Measurements from ENCODE around the gene TXNL1.
A peak's percentile ranks its signal among the peaks of the same experiment; 100 is the strongest.

The TXNL1 gene

GRCh38 chr18:56568986-56569385 is 69.4 kb downstream of the TXNL1 start:
- ATAC-seq (no peak), DNase-seq (no peak)
- Mint-ChIP-seq H3K9me3 (no peaks in the 10 kb centered on the region), H3K4me1 (no peaks in the 10 kb centered on the region), H3K27ac (no peak overlapping the region), H3K36me3 (ENCODE audit: low read depth) (no peaks in the 10 kb centered on the region), H3K4me3 (no peak overlapping the region), H3K27me3 (no peaks in the 10 kb centered on the region)

GRCh38 chr18:56565551-56566345 is 72.6 kb downstream of the TXNL1 start:
- H3K36me3 Mint-ChIP-seq (ENCODE audit: low read depth), result no peaks in the 10 kb centered on the region
- H3K27ac Mint-ChIP-seq, result no peak overlapping the region
- ATAC-seq (no peak), DNase-seq (no peak)
- H3K9me3 Mint-ChIP-seq, result no peaks in the 10 kb centered on the region
- no peak overlapping the region for H3K4me3 Mint-ChIP-seq
- H3K4me1 Mint-ChIP-seq, result no peaks in the 10 kb centered on the region
- no peaks in the 10 kb centered on the region for H3K27me3 Mint-ChIP-seq

- ATAC-seq, result no peak
- Mint-ChIP-seq H3K4me3 (no peak overlapping the region), H3K36me3 (ENCODE audit: low read depth) (no peaks in the 10 kb centered on the region), H3K9me3 (no peaks in the 10 kb centered on the region), H3K27ac (no peak overlapping the region), H3K27me3 (no peaks in the 10 kb centered on the region), H3K4me1 (no peaks in the 10 kb centered on the region)
- DNase-seq, result no peak
Measured at GRCh38 chr18:56565046-56565445, 73.3 kb downstream of the TXNL1 start.

GRCh38 chr18:56563568-56563967 is 74.8 kb downstream of the TXNL1 start:
- H3K27ac Mint-ChIP-seq, result no peak overlapping the region
- H3K36me3 Mint-ChIP-seq (ENCODE audit: low read depth), result no peaks in the 10 kb centered on the region
- ATAC-seq (peak; percentile 20), DNase-seq (no peak)
- no peaks in the 10 kb centered on the region for H3K9me3 Mint-ChIP-seq
- H3K4me3 Mint-ChIP-seq, result no peak overlapping the region
- H3K27me3 Mint-ChIP-seq, result no peaks in the 10 kb centered on the region
- no peaks in the 10 kb centered on the region for H3K4me1 Mint-ChIP-seq

- DNase-seq (no peak), ATAC-seq (no peak)
- no peaks in the 10 kb centered on the region for H3K4me1 Mint-ChIP-seq
- H3K27ac Mint-ChIP-seq, result no peak overlapping the region
- no peaks in the 10 kb centered on the region for H3K27me3 Mint-ChIP-seq
- H3K4me3 Mint-ChIP-seq, result no peak overlapping the region
- H3K36me3 Mint-ChIP-seq (ENCODE audit: low read depth), result no peaks in the 10 kb centered on the region
- H3K9me3 Mint-ChIP-seq, result no peaks in the 10 kb centered on the region
Measured at GRCh38 chr18:56562479-56562878, 75.9 kb downstream of the TXNL1 start.

- no peak for ATAC-seq
Measured at GRCh38 chr18:56560992-56561391, 77.4 kb downstream of the TXNL1 start.

GRCh38 chr18:56559044-56559443 is 79.3 kb downstream of the TXNL1 start:
- no peaks in the 10 kb centered on the region for H3K27me3 Mint-ChIP-seq
- ATAC-seq (no peak), DNase-seq (no peak)
- H3K9me3 Mint-ChIP-seq, result no peaks in the 10 kb centered on the region
- H3K36me3 Mint-ChIP-seq (ENCODE audit: low read depth), result no peaks in the 10 kb centered on the region
- H3K27ac Mint-ChIP-seq, result no peak overlapping the region
- H3K4me1 Mint-ChIP-seq, result no peaks in the 10 kb centered on the region
- H3K4me3 Mint-ChIP-seq, result no peak overlapping the region

More at GRCh38 chr18:56560992-56561391, 77.4 kb downstream of the TXNL1 start:
- no peaks in the 10 kb centered on the region for H3K27me3 Mint-ChIP-seq
- no peaks in the 10 kb centered on the region for H3K9me3 Mint-ChIP-seq
- H3K27ac Mint-ChIP-seq, result no peak overlapping the region
- H3K4me3 Mint-ChIP-seq, result no peak overlapping the region
- no peaks in the 10 kb centered on the region for H3K4me1 Mint-ChIP-seq
- DNase-seq, result no peak
- H3K36me3 Mint-ChIP-seq (ENCODE audit: low read depth), result no peaks in the 10 kb centered on the region

GRCh38 chr18:56556907-56557306 is 81.5 kb downstream of the TXNL1 start:
- Mint-ChIP-seq H3K27me3 (no peaks in the 10 kb centered on the region), H3K4me3 (no peak overlapping the region), H3K36me3 (ENCODE audit: low read depth) (no peaks in the 10 kb centered on the region), H3K4me1 (no peaks in the 10 kb centered on the region), H3K27ac (no peak overlapping the region), H3K9me3 (no peaks in the 10 kb centered on the region)
- ATAC-seq (no peak), DNase-seq (no peak)

- H3K4me3 Mint-ChIP-seq, result no peak overlapping the region
Measured at GRCh38 chr18:56550121-56550520, 88.3 kb downstream of the TXNL1 start.

More at GRCh38 chr18:56550121-56550520, 88.3 kb downstream of the TXNL1 start:
- Mint-ChIP-seq H3K9me3 (no peaks in the 10 kb centered on the region), H3K36me3 (ENCODE audit: low read depth) (no peaks in the 10 kb centered on the region), H3K27me3 (no peaks in the 10 kb centered on the region), H3K27ac (no peak overlapping the region), H3K4me1 (no peaks in the 10 kb centered on the region)
- no peak for DNase-seq
- ATAC-seq, result no peak

All from activated naive CD8-positive, alpha-beta T cell treated with anti-CD3 and anti-CD28 coated beads, Interleukin-2, amount 50 U/mL, for 24 hours (primary cell).